ENCODE results near the gene GAA. TPM values are rescaled to one million over a fixed set of nuclear protein-coding genes. Genes with fewer than 3 reads are reported as not detected.

The GAA gene
- total and polyA plus RNA-seq, 2 of the 13 experiments (the other 11 are each of a cell fraction or from before 2014, with no cell fraction given): 21.6 to 36.4 TPM

DNA sequence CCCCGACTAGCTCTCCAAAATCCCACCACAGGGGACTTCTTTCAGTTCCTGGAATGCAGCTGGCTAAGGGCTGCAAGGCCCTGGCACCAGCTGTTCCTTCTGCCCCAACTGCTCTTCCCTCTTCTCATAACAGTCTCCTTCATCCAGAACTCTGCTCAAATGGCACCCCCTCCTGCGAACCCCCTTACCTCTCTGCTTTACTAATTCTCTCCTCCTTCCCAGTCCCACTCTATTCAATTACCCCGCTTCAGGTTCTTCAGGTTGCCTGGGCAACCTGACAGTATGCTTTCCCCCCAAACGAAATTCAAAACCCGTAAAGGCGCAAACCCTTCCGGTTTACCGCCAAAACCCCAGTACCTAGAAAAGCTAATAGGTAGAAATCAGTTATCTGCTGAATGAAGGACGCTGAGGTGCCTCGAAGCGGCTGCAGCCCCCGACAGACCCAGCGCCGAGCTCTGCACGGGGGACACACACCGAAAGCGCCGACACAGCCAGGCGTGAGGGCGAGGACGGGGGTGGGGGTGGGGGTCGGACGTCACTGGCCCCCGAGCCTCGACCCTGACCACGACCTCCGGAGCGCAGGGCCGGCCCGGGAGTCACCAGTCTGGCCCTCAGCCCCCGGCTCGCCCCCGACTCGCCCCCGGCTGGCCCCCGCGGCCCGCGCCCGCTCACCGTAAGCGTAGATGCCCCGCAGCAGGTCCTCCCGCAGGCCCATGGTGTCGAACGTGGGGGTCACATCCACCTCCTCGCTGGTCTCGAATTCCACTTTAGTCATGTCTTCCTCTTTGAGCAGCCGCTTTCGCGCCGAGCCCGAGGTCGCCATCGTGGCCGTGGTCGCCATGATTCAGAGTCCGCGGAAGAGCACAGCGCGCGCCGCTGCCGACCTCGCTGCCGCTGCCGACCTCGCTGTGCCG lies 45.0 kb downstream of the GAA start (continued):
- no peak for TF ChIP-seq ZNF75D (CRISPR knock-in tag; IDR thresholded peaks at IDR 0.05; ENCODE audit: borderline replicate concordance)
- TF ChIP-seq, protein P1, sequence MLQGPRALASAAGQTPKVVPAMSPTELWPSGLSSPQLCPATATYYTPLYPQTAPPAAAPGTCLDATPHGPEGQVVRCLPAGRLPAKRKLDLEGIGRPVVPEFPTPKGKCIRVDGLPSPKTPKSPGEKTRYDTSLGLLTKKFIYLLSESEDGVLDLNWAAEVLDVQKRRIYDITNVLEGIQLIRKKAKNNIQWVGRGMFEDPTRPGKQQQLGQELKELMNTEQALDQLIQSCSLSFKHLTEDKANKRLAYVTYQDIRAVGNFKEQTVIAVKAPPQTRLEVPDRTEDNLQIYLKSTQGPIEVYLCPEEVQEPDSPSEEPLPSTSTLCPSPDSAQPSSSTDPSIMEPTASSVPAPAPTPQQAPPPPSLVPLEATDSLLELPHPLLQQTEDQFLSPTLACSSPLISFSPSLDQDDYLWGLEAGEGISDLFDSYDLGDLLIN (CRISPR knock-in tag; IDR thresholded peaks at IDR 0.05; ENCODE audit: borderline replicate concordance): 0 out of 2 replicates have a peak, but pooled peaks have one; percentile 63
- 0 out of 2 replicates have a peak, but pooled peaks have one; percentile 8 for TF ChIP-seq ZBTB3 (CRISPR knock-in tag; IDR thresholded peaks at IDR 0.05; ENCODE audit: borderline replicate concordance, low read depth)
- TF ChIP-seq ZNF570 (CRISPR knock-in tag; IDR thresholded peaks at IDR 0.05; ENCODE audit: borderline replicate concordance): no peak
- no peak for TF ChIP-seq ATM (IDR thresholded peaks at IDR 0.05; ENCODE audit: borderline replicate concordance)
- TF ChIP-seq MYNN (CRISPR knock-in tag; IDR thresholded peaks at IDR 0.05; ENCODE audit: low read depth): no peak
- no peak for TF ChIP-seq SALL1 (CRISPR knock-in tag; IDR thresholded peaks at IDR 0.05)
- TF ChIP-seq ZNF468 (CRISPR knock-in tag; IDR thresholded peaks at IDR 0.05): peak; percentile 89; the same call in 1 of the 2 replicates
- TF ChIP-seq MAFF (IDR thresholded peaks at IDR 0.05; ENCODE audit: low read depth, low read length): no peak
- no peak for TF ChIP-seq CREM (IDR thresholded peaks at IDR 0.05)
- no peak for TF ChIP-seq CREM (CRISPR knock-in tag; IDR thresholded peaks at IDR 0.05)
- TF ChIP-seq ZNF260 (CRISPR knock-in tag; IDR thresholded peaks at IDR 0.05; ENCODE audit: borderline replicate concordance, low read depth): no peak
- TF ChIP-seq ZBTB49 (CRISPR knock-in tag; IDR thresholded peaks at IDR 0.05; ENCODE audit: borderline replicate concordance): no peak
- no peak for TF ChIP-seq ZNF747 (CRISPR knock-in tag; IDR thresholded peaks at IDR 0.05; ENCODE audit: borderline replicate concordance)
- TF ChIP-seq, protein P2, sequence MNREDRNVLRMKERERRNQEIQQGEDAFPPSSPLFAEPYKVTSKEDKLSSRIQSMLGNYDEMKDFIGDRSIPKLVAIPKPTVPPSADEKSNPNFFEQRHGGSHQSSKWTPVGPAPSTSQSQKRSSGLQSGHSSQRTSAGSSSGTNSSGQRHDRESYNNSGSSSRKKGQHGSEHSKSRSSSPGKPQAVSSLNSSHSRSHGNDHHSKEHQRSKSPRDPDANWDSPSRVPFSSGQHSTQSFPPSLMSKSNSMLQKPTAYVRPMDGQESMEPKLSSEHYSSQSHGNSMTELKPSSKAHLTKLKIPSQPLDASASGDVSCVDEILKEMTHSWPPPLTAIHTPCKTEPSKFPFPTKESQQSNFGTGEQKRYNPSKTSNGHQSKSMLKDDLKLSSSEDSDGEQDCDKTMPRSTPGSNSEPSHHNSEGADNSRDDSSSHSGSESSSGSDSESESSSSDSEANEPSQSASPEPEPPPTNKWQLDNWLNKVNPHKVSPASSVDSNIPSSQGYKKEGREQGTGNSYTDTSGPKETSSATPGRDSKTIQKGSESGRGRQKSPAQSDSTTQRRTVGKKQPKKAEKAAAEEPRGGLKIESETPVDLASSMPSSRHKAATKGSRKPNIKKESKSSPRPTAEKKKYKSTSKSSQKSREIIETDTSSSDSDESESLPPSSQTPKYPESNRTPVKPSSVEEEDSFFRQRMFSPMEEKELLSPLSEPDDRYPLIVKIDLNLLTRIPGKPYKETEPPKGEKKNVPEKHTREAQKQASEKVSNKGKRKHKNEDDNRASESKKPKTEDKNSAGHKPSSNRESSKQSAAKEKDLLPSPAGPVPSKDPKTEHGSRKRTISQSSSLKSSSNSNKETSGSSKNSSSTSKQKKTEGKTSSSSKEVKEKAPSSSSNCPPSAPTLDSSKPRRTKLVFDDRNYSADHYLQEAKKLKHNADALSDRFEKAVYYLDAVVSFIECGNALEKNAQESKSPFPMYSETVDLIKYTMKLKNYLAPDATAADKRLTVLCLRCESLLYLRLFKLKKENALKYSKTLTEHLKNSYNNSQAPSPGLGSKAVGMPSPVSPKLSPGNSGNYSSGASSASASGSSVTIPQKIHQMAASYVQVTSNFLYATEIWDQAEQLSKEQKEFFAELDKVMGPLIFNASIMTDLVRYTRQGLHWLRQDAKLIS (CRISPR knock-in tag; IDR thresholded peaks at IDR 0.05): 0 out of 2 replicates have a peak, but pooled peaks have one; percentile 45
- TF ChIP-seq SUZ12 (IDR thresholded peaks at IDR 0.05; ENCODE audit: low read depth, low read length): no peak
- TF ChIP-seq KDM1A (CRISPR knock-in tag; IDR thresholded peaks at IDR 0.05): no peak
- no peak for TF ChIP-seq ZNF30 (CRISPR knock-in tag; IDR thresholded peaks at IDR 0.05)
- no peak for TF ChIP-seq NAIF1 (CRISPR knock-in tag; IDR thresholded peaks at IDR 0.05; ENCODE audit: borderline replicate concordance)
- no peak for TF ChIP-seq DDIT3 (CRISPR knock-in tag; IDR thresholded peaks at IDR 0.05)
- TF ChIP-seq TAF15 (IDR thresholded peaks at IDR 0.05; ENCODE audit: low read depth, low read length, poor library complexity, severe bottlenecking): peak; percentile 12
- TF ChIP-seq ZSCAN21 (CRISPR knock-in tag; IDR thresholded peaks at IDR 0.05; ENCODE audit: borderline replicate concordance): no peak

Measured in HepG2 (cell line).